GM23338 (cell line): ENCODE measurements around the gene PIK3IP1.

Experiments
- CREB1 ChIP-seq: fragments of 250-450 bp; sonication (Bioruptor Pico); IDR thresholded peaks from 2 replicates; pipeline ENCODE4 v1.5.0; 2020; ENCODE audit warnings: low read depth, mild to moderate bottlenecking, moderate library complexity
- ETS1 ChIP-seq: IDR thresholded peaks from 2 replicates; pipeline ENCODE4 v1.6.1; 2016; ENCODE audit warnings: antibody characterized with exemption
- EZH2 ChIP-seq: fragments of 200-600 bp; sonication (generic); IDR thresholded peaks from one replicate; pipeline ENCODE4 v1.8.0; 2017; ENCODE audit warnings: antibody characterized with exemption, mild to moderate bottlenecking, low read depth; ENCODE audit not compliant: unreplicated experiment
- EZH2phosphoT487 ChIP-seq: fragments of 200-600 bp; sonication (generic); IDR thresholded peaks from one replicate; pipeline ENCODE4 v1.8.1; 2018; ENCODE audit warnings: antibody characterized with exemption; ENCODE audit not compliant: unreplicated experiment
- JUNB ChIP-seq: IDR thresholded peaks from one replicate; pipeline ENCODE4 v1.6.1; 2016; ENCODE audit warnings: antibody characterized with exemption; ENCODE audit not compliant: unreplicated experiment
- NANOG ChIP-seq: IDR thresholded peaks from 2 replicates; pipeline ENCODE4 v1.6.1; 2016; ENCODE audit warnings: antibody characterized with exemption, borderline replicate concordance
- POLR2AphosphoS5 ChIP-seq: IDR thresholded peaks from 2 replicates; pipeline ENCODE4 v1.6.1; 2016; ENCODE audit warnings: antibody characterized with exemption, low read depth
- STAT1 ChIP-seq: IDR thresholded peaks from one replicate; pipeline ENCODE4 v1.6.1; 2016; ENCODE audit warnings: antibody characterized with exemption; ENCODE audit not compliant: unreplicated experiment
- ZNF114 ChIP-seq: fragments of 250-450 bp; sonication (Bioruptor Pico); IDR thresholded peaks from 2 replicates; pipeline ENCODE4 v1.5.0; 2020; ENCODE audit warnings: mild to moderate bottlenecking, moderate library complexity
- ZNF331 ChIP-seq: fragments of 250-450 bp; sonication (Bioruptor Pico); IDR thresholded peaks from 2 replicates; pipeline ENCODE4 v1.5.0; 2020; ENCODE audit warnings: low read depth, mild to moderate bottlenecking, moderate library complexity
- TF ChIP-seq, protein P1 (sequence below), 2 experiments: fragments of 200-600 bp in 1 of 2; sonication (generic) in 1 of 2; conservative IDR thresholded peaks; 2 replicates each; pipeline versions ENCODE4 v1.5.1 to v1.6.1; 2016 to 2017; ENCODE audit warnings: antibody characterized with exemption in 2 of 2, low read depth in 2 of 2, mild to moderate bottlenecking in 2 of 2, moderate library complexity in 1 of 2
- TF ChIP-seq, protein P2 (sequence below): IDR thresholded peaks from one replicate; pipeline ENCODE4 v1.6.1; 2018; ENCODE audit warnings: antibody characterized with exemption; ENCODE audit not compliant: unreplicated experiment

GRCh38 chr22:31243339-31244045 lies 48.8 kb downstream of the PIK3IP1 start:
- TF ChIP-seq POLR2AphosphoS5: no peak
- no peak for TF ChIP-seq ZNF114 (CRISPR knock-in tag)
- TF ChIP-seq, protein P1, sequence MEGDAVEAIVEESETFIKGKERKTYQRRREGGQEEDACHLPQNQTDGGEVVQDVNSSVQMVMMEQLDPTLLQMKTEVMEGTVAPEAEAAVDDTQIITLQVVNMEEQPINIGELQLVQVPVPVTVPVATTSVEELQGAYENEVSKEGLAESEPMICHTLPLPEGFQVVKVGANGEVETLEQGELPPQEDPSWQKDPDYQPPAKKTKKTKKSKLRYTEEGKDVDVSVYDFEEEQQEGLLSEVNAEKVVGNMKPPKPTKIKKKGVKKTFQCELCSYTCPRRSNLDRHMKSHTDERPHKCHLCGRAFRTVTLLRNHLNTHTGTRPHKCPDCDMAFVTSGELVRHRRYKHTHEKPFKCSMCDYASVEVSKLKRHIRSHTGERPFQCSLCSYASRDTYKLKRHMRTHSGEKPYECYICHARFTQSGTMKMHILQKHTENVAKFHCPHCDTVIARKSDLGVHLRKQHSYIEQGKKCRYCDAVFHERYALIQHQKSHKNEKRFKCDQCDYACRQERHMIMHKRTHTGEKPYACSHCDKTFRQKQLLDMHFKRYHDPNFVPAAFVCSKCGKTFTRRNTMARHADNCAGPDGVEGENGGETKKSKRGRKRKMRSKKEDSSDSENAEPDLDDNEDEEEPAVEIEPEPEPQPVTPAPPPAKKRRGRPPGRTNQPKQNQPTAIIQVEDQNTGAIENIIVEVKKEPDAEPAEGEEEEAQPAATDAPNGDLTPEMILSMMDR (conservative IDR thresholded peaks at IDR 0.05; ENCODE audit: low read depth in 2 of 2): no peak
- TF ChIP-seq ZNF331 (CRISPR knock-in tag): no peak
- no peak for TF ChIP-seq EZH2phosphoT487
- no peak for TF ChIP-seq CREB1 (CRISPR knock-in tag)
- no peak for TF ChIP-seq STAT1
- TF ChIP-seq, protein P2, sequence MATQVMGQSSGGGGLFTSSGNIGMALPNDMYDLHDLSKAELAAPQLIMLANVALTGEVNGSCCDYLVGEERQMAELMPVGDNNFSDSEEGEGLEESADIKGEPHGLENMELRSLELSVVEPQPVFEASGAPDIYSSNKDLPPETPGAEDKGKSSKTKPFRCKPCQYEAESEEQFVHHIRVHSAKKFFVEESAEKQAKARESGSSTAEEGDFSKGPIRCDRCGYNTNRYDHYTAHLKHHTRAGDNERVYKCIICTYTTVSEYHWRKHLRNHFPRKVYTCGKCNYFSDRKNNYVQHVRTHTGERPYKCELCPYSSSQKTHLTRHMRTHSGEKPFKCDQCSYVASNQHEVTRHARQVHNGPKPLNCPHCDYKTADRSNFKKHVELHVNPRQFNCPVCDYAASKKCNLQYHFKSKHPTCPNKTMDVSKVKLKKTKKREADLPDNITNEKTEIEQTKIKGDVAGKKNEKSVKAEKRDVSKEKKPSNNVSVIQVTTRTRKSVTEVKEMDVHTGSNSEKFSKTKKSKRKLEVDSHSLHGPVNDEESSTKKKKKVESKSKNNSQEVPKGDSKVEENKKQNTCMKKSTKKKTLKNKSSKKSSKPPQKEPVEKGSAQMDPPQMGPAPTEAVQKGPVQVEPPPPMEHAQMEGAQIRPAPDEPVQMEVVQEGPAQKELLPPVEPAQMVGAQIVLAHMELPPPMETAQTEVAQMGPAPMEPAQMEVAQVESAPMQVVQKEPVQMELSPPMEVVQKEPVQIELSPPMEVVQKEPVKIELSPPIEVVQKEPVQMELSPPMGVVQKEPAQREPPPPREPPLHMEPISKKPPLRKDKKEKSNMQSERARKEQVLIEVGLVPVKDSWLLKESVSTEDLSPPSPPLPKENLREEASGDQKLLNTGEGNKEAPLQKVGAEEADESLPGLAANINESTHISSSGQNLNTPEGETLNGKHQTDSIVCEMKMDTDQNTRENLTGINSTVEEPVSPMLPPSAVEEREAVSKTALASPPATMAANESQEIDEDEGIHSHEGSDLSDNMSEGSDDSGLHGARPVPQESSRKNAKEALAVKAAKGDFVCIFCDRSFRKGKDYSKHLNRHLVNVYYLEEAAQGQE: no peak
- no peak for TF ChIP-seq EZH2
- TF ChIP-seq NANOG: no peak
- TF ChIP-seq JUNB: no peak
- TF ChIP-seq ETS1: no peak
